Cardiac fibroblast (primary cell): ENCODE results near the gene LIN7C.

Source experiments
- DNase-seq, 2 donors: peaks; one replicate each; pipeline versions ENCODE4 v3.0.0 to v3.0.0-alpha.2; 2010; ENCODE audit warnings: low read depth in 2 of 2
- H3K4me3 ChIP-seq, 2 donors: replicated peaks in 1 of 2; 1 replicate in 1 of 2; 2 replicates in 1 of 2; pipeline ENCODE4 v1.5.1; 2011; ENCODE audit warnings: low read depth in 2 of 2, low read length in 2 of 2, mild to moderate bottlenecking in 2 of 2, moderate library complexity in 1 of 2
- CTCF ChIP-seq: IDR thresholded peaks from one replicate; pipeline ENCODE4 v1.5.1; 2011; ENCODE audit warnings: low read depth, mild to moderate bottlenecking, low read length, inconsistent platforms

The LIN7C gene

GRCh38 chr11:27545035-27545434, 38.5 kb upstream of the LIN7C start:
- H3K4me3 ChIP-seq: no peak overlapping the region
- no peak for DNase-seq
- TF ChIP-seq CTCF: no peak

GRCh38 chr11:27541790-27542189, 35.2 kb upstream of the LIN7C start:
- no peak for TF ChIP-seq CTCF
- no peak for DNase-seq
- no peak overlapping the region for H3K4me3 ChIP-seq

- no peak for TF ChIP-seq CTCF
- H3K4me3 ChIP-seq: no peak overlapping the region
- DNase-seq: no peak
These were observed 33.5 kb upstream of the LIN7C start for GRCh38 chr11:27540051-27540450.

- no peak overlapping the region for H3K4me3 ChIP-seq
- DNase-seq: no peak
- no peak for TF ChIP-seq CTCF
These were observed 28.5 kb upstream of the LIN7C start for GRCh38 chr11:27535103-27535502.

GRCh38 chr11:27532652-27533325, 26.2 kb upstream of the LIN7C start:
- no peak overlapping the region for H3K4me3 ChIP-seq
- no peak for TF ChIP-seq CTCF
- DNase-seq: peak in 1 of 2 donors; percentile 25

GRCh38 chr11:27528712-27529111, 22.1 kb upstream of the LIN7C start:
- DNase-seq: peak in 1 of 2 donors; percentile 4
- TF ChIP-seq CTCF: no peak
- no peak overlapping the region for H3K4me3 ChIP-seq

GRCh38 chr11:27526535-27526934, 20.0 kb upstream of the LIN7C start:
- H3K4me3 ChIP-seq: no peak overlapping the region
- TF ChIP-seq CTCF: no peak
- no peak for DNase-seq
